Kidney capillary endothelial cell (primary cell): Measurements from ENCODE around the gene PCGF3.
A peak's percentile ranks its signal among the peaks of the same experiment; 100 is the strongest.
"Not testable (repeated sequence)": the region's sequence is repeated elsewhere in the genome, so short reads cannot be mapped to it uniquely, and the experiment has no call there.

ENCODE experiments used
- DNase-seq: peaks from one replicate; pipeline ENCODE4 v3.0.0-alpha.2; 2018; ENCODE audit warnings: low spot score

Gene PCGF3

DNA sequence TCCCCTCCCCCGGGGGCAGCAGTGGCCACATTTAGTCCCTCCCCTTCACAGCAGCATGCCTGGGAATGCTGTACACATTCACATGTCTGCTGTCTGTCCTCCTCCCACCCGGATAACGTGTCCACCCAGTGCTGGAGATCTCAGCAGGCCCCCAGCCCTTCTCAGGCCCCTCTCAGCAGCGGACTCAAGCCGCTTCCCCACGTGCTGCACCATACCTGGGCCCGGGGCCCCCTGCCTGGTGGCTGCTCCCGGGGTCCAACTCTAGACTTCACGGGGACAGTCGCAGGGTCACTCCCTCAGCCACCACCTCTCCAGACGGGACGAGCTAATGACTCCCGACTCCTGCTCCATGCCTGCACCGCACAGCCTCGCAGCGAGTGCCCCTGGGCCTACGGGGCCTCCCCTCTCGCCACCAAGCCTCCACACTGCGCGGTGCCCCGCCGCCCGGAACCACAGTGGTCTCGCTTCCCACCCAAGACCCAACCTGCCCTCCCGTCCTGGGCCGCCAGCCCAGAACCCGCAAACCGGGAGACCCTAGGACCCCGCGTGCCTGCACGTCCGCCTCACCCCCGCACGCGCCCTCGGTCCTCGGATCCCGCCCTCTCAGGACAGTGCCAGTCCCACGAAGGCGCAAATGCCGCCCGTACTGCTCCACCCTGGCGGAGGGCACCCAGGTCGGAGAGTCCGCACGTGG is 1.3 kb upstream of the PCGF3 start:
- no peak for DNase-seq

- DNase-seq = no peak
These were observed 708 bp upstream of the PCGF3 start for GRCh38 chr4:704971-705277.

GRCh38 chr4:706083-706633 is 526 bp downstream of the PCGF3 start:
- not testable (repeated sequence) for DNase-seq

GRCh38 chr4:706834-707598 is 1.4 kb downstream of the PCGF3 start:
- no peak for DNase-seq

DNA sequence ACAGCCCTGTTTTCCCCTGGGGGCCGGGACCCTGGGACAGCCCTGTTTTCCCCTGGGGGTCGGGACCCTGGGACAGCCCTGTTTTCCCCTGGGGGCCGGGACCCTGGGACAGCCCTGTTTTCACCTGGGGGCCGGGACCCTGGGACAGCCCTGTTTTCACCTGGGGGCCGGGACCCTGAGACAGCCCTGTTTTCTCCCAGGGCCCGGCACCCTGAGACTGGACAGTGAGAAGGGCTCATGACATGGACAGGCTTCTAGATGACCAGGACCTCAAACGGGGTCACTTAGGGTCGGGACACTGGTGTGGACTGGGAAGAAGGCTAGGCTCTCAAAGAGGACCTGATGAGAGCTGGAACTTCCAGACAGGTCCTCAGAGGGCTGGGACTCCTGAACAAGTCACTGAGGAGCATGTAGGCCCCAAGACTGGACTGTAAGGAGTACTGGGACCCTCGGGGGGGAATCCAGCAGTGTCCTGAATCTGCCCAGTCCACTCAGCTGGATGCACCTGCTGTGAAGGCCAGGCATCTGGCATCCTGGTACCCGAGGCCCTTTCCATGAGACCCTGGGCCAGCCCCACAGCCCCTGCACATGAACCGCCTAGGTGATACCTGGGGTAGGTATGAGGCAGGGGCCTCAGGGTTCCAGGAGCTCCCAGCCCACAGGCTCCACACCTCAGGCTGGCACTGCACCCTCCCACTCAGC is 2.4 kb downstream of the PCGF3 start:
- DNase-seq = no peak

GRCh38 chr4:708631-708933 is 3.0 kb downstream of the PCGF3 start:
- DNase-seq = no peak

DNA sequence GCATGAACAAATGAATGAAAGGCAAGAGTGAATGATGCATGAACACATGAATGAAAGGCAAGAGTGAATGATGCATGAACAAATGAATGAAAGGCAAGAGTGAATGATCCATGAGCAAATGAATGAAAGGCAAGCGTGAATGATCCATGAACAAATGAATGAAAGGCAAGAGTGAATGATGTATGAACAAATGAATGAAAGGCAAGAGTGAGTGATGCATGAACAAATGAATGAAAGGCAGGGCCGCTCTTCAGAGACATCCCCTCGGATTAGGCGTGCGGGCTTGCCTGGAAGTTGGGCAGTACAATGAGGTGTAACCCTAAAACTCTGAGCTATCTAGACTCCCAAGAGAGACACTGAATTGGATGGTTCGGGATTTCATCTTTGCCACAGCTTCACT is 3.7 kb downstream of the PCGF3 start:
- DNase-seq = no peak

GRCh38 chr4:710116-710515 is 4.5 kb downstream of the PCGF3 start:
- DNase-seq = no peak

DNA sequence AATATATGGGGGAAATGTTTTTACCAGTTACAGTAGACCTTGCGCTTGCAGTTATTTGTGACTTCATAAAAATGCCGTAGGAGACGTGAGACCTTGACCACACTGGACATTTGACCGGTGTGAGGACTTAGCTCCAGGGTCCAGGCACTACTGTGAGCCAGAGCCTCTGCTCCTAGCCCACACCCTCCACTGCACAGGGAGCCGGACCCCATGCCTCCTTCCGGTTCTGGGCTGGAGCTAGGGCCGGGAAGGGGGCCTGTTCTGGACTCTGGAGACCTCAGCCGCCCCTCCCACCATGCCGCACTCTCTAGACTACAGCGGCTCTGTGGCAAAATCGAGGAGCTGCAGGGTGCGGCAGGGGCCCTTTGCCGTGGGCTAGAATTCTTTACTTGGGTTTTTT is 5.3 kb downstream of the PCGF3 start:
- no peak for DNase-seq

GRCh38 chr4:712093-712492 is 6.5 kb downstream of the PCGF3 start:
- DNase-seq = no peak

DNA sequence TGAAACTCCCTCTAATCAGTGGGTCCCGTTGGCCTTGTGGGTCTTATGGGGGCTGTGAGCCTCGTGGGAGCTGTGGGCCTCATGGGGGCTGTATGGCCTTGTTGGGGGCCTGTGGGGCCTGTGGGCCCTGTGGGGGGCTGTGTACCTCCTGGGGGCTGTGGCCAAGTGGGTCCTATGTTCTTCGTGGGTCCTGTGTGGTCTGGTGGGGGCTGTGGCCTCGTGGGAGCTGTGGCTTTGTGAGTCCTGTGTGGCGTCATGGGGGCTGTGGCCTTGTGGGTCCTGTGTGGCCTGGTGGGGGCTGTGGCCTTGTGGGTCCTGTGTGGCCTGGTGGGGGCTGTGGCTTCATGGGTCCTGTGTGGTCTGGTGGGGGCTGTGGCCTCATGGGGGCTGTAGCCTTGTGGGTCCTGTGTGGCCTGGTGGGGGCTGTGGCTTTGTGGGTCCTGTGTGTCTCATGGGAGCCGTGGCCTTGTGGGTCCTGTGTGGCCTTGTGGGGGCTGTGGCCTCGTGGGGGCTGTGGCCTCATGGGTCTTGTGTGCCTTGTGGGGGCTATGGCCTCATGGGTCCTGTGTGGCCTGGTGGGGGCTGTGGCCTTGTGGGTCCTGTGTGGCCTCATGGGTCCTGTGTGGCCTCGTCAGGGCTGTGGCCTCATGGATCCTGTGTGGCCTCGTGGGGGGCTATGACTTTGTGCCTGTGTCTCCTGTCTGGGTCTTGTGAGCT is 7.4 kb downstream of the PCGF3 start:
- no peak for DNase-seq

- no peak for DNase-seq
These were observed 8.5 kb downstream of the PCGF3 start for GRCh38 chr4:714087-714486.

- no peak for DNase-seq
These were observed 12.1 kb downstream of the PCGF3 start for GRCh38 chr4:717601-718320.

- no peak for DNase-seq
These were observed 12.8 kb downstream of the PCGF3 start for GRCh38 chr4:718460-718859.

GRCh38 chr4:720111-720860 is 14.7 kb downstream of the PCGF3 start:
- no peak for DNase-seq

GRCh38 chr4:721261-722168 is 15.9 kb downstream of the PCGF3 start:
- peak; percentile 33 for DNase-seq

- DNase-seq = no peak
These were observed 16.6 kb downstream of the PCGF3 start for GRCh38 chr4:722169-722725.

DNA sequence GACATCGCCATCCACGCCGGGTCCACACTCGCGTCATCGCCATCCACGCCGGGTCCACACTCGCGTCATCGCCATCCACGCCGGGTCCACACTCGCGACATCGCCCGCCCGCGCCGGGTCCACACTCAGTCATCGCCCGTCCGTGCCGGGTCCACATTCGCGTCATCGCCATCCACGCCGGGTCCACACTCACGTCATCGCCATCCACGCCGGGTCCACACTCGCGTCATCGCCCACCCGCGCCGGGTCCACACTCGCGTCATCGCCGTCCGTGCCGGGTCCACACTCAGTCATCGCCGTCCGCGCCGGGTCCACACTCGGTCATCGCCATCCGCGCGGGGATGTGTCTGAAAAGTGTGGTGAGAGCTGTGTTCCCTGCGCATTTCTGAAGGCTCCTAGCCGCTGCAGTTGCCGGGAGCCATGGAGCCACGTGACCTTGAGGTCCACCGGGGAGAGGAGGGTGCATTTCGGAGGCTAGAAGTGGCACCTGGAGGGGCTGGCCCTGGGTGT is 17.3 kb downstream of the PCGF3 start:
- no peak for DNase-seq

GRCh38 chr4:723751-724530 is 18.3 kb downstream of the PCGF3 start:
- DNase-seq = no peak
